ENCODE results near the gene FILIP1. TPM values are rescaled to one million over a fixed set of nuclear protein-coding genes. Genes with fewer than 3 reads are reported as not detected.
A peak's percentile ranks its signal among the peaks of the same experiment; 100 is the strongest.

Gene FILIP1
- 0.60 TPM for total RNA-seq

DNA sequence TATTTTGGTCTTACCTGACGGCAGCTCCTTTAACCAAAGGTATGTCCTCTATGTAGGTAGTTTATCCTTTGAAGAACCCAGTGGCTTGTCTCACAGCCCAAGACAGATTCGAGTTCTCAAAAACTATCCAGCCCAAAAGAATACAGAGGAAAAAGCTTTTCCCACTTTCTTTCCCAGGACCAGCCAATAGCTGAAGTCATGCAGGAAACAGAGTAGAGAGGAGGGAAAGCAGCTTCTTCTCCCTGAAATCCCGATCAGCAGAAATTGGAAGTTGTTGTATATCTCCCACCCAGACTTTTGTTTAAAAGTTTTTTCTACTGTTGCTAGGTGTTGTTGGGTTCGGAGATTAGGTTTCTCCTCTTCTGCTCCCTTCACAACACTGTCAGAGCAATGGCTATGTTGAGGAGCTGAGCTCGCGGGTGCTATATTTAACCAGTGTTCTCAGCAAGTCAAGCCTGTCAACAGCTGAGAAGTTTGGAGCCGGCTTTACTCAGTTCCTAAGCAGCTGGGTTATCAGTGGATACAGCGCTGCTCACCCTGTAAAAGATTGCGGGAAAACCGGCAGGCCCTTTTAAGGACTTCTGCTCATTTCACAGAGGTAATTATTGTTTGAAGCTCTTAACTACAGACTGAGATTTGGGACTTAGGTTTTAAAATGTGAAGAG, at the start of gene FILIP1:
FILIP1 (minus strand) TSS at position 401 of the 665 bp plus-strand sequence. CDS start 78,828 bp downstream, outside the sequence.
- ATAC-seq = no peak

DNA sequence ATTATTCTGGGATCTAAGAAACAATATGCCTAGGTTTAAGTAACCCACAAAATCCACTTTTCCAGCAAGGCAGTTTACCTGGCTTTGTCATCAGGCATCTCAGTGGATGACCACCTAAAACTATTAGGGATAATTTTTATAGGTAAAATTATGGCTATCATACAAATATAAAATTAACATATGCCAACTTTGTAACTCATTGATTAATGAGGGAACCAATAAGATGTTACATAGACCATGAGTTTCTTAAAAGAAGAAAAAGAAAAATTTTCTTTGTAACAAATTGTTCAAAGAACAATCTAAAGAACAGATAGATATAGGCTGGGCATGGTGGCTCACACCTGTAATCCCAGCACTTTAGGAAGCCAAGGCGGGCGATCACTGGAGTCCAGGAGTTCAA, 49.7 kb upstream of the FILIP1 start:
- ATAC-seq = no peak

DNA sequence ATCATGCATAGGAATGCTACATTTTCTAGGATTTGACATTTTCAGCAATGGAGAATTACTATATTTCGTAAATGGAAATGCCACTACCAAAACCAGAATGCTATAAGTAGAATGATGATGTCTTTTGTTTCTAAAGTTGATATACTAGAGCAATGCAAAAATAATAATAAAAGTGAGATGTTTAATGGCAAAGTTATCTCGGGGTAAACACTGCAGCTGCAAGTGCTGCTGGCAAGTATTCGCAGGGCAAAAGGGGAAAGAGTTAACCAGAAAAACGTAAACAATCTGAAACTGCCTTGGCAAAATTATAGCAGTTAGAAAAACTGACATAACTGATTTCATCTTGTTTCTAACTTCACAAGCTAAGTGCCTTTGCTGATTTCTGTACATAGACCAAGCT, 45.5 kb upstream of the FILIP1 start:
- no peak for ATAC-seq

GRCh38 chr6:75532521-75532920, 38.9 kb upstream of the FILIP1 start:
- no peak for ATAC-seq

DNA sequence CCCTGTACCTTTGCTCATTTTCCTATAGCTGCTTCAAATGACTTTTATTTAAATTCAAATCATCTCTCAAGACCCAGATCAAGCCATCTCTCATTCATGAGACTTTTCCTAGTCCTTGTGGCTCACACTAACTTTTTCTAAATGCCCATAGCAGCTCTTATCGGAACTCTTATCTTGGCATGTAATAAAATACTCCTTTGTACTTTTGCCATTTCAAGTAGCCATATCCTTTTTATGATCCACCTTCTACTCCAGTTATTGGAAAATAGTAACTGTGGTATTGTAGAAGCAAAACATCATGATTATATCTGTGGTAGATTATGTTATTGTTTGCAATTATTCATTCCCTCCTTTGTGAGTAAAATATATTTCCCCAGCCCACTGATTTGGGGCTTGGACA, 37.6 kb upstream of the FILIP1 start:
- ATAC-seq = no peak

DNA sequence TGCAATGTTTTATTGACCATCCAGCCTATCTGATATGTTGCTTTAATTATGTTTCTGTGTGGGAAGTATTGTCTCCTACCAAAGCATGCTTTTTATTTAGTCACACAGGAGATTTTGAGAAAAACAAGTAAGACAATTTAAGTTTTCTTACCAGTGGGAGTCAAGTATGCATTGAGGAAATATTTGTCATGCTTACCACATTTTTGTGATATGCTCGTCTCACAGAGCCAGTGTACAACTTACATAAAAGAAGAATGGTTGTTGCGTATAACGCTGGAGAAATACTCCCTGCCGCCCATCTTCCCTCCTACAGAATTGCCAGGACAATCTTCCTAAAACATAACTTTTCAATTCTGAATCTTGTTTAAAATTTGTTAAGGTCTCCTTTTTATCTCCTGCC, 37.1 kb upstream of the FILIP1 start:
- ATAC-seq = no peak

DNA sequence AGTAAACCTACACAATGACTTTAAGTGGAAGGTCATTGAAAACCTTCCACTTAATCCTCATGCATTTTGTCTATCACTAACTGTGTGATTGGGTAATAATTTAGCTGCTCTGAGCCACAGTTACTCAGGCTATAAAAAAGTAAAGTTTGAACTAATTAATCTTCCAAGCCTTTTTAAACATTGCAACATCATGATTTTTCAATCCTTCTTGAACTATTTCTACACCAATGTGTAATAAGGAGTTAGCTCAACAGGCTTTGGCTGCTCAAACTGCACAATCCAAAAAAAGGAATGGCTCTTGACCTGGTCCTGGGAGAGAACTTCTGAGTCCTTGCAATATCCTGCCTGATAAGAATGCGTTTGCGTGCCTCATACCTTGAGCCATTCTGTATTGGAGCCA, 34.8 kb upstream of the FILIP1 start:
- ATAC-seq = no peak

DNA sequence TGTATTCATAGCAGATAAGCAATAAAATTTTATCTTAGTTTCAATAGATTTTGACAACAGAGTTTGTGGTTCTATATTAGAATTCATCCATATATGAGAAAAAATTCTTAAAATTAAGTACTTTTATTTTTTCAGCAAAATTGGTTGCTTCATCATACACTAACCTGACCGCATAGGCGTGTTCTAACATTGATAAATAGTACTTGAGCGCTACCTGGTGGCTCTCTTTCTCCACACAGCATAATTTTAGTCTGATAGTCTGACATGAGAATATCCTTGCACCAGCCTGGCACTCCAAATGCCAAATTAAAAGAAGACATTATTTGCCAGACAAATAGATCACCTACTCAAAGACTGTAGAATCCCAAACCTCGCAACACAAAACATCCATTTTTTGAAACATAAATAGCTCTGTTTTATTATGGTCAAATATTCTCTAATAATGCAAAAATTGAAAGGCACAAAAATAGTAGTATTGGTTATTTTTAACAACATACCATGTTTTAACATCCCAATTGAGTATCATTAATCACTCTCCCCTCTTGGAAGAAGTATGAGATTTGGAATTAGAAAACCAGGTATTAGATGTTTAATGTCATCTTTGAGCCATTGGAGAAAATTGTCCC, 33.0 kb upstream of the FILIP1 start:
- ATAC-seq = peak; percentile 88

DNA sequence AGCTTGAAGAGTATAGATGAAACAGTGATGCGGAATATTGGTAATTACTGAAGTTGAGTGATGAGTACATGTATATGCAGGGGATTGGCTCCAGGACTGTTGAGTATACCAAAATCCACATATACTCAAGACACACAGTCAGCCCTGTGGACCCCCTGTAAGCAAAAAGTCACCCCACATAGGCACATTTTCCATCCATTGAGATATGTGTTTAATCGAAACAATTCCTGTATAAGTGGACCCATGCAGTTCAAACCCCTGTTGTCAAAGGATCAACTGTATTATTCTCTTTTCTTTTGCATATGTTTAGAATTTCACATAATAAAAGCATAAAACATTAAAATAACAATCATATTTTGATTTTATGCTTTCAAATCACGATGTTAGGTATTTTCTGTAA, 32.1 kb upstream of the FILIP1 start:
- no peak for ATAC-seq

GRCh38 chr6:75524322-75524972, 30.8 kb upstream of the FILIP1 start:
- ATAC-seq = no peak

- no peak for ATAC-seq
Measured at GRCh38 chr6:75516757-75517156, 23.2 kb upstream of the FILIP1 start.

GRCh38 chr6:75512591-75512990, 19.0 kb upstream of the FILIP1 start:
- ATAC-seq = no peak

DNA sequence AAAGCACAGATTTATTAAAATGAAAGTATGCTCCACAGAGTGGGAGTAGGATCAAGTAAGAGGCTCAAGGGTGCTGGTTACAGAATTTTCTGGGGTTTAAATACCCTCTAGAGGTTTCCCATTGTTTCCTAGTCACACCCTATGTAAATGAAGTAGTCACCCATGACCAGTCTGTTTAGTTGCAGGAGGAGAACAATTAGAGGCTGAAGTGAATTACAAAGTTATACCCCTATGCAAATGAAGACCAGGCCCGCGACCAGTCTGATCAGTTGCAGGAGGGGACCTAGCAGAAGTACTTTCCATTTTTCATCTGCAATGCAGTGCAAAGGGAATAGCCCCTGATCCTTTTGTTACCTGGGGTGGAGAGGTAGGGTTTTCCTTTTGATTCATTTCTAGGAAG, 11.8 kb upstream of the FILIP1 start:
- no peak for ATAC-seq

DNA sequence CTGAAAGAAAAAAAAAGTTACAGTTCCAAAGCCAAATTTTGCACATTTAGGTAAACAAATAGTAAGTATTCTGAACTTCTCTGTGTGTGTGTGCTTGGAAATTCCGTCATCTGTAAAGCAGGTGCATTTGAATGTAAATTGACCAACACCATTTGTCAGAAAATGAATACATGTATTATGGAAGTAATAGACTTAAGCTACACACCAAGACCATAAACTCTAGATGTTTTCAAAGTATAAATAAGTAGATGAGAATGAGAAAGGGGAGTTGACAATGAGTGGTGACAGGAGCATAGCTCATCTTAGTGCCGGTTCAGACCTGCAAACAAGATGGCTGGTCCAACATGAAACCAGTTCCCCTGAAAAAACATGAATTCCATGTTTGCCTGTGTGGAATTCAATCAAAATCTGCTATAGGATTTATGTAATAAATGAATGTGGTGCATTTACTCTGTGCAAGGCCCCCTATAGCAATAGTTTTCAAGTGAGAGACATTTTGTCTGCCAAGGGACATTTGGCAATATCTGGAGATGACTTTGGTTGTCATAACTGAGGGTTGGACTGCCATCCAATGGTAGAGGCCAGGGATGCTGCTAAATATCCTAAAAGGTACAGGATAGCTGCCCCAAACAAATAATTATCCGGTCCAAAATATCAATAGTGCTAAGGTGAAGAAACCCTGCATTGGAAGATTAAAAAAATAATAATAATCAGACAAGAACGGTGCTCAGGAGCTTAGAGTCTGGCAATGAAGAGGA, 11.0 kb upstream of the FILIP1 start:
- no peak for ATAC-seq

- no peak for ATAC-seq
Measured at GRCh38 chr6:75503291-75503690, 9.7 kb upstream of the FILIP1 start.

DNA sequence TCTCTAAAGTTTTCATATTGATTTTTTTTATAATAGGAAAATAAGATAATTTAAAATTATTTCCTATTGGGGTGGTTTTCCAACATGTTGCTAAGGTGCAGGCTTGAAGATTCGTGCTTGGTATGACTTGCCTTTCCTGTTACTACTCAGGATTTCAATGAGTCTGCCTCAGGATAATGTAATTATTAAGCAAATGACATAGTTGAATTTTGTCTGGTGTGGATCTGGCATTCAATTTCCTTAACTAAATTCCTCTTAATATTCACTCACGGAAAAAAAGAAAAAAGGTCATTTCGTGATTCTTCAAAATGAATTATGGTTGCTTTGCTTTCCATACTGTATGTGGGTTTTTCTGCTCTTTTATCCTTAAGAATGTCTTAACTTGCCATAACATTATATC, 9.3 kb upstream of the FILIP1 start:
- ATAC-seq = no peak

DNA sequence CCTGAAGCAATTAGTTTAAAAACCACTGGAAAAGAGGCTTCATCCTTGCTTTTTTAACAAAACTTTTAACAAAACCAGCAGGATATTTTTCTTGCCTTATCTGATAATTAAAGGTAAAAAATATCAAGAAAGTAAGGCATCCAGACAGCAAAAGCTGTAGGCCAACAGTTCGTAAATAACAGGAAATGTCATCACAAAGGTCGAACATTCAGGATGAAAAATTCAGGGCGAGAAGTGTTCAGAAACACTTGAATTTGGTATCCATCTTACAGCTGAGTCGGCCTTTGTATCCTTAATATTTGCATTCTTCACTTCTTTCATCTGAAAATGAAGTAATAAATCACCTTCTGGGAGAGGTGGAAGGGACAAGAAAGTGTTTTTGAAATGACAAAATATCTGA, 8.2 kb upstream of the FILIP1 start:
- ATAC-seq = no peak

- ATAC-seq = no peak
Measured at GRCh38 chr6:75499640-75500039, 6.0 kb upstream of the FILIP1 start.

DNA sequence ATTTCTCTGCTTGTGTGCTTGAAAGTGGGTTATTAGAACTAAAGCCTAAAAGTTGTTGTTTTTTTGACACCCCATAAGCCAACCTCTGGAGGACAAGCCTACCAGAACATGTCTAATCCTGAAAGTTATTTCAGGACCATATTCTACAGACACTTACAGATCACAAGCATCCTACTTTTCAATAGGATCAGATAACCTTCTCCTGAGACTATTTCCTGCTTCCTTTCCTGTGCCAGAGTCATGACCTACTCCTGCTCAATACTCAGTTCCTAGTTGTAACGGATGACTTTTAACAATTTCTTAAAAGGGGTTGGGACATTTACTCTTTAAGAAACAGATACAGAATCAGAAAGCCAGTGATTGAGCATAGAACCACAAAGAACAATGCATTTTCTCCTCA, 5.3 kb upstream of the FILIP1 start:
- ATAC-seq = no peak

GRCh38 chr6:75497994-75498393, 4.4 kb upstream of the FILIP1 start:
- ATAC-seq = no peak

- no peak for ATAC-seq
Measured at GRCh38 chr6:75495011-75495410, 1.4 kb upstream of the FILIP1 start.

DNA sequence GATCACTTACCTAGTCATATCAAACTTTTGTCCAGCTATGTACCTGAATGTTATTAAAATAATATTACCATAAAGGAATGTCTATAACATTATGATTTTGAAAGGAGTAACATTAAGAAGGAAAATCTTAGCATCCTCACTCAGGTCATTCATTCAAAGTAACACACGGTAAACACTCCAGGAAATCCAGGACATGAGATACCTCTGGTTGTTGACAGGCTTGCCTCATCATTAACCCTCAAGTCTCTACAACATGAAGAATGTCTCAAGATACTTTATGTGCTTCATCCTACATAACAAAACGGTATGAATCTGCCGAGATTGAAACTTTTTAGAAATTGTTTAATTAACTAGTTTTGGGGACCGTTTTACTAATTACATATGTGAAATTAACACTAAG, 690 bp upstream of the FILIP1 start:
- no peak for ATAC-seq

DNA sequence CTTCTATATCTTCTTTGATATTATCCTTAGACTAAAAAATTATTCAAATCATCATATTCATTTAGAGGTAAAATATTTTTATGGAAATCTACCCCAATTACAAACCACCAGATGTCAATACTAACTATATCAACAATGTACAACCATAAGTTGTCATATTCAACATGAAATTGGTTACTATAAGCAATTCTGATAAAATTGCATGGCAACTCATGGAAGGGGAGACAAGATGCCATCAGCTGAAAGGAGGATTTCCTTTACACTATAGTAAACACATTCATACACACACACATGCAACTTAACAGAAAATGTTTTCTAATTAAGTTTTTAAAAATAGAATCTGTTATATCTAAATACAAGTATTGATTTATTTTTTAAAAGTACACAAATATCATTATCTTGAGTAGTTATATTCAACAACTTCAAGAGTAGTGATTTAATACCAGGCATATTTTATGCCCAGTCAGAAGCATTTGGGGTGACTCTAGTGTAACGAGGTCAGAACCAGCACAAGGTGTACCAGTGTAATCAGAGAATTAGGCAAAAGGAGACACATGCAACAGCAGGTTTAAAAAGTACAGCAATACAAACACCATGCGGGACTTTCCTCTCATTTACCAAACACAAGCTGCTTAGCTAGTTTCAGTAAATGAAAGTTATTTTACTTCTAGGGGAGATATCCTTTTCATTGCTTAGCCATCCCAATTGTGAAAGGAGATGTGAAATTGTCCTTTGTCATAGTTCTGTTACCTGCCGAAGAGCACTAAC, 1.0 kb downstream of the FILIP1 start:
- no peak for ATAC-seq
